LNCAP (cell line): ENCODE data around the gene CCDC192.

Experiments used
- CTCF ChIP-seq: fragments of 450-650 bp; IDR thresholded peaks from 2 replicates; pipeline ENCODE4 v1.5.1; 2017; ENCODE audit warnings: mild to moderate bottlenecking

The CCDC192 gene

GRCh38 chr5:127702926-127703561, at the start of gene CCDC192:
Gene CCDC192 (plus strand): TSS chr5:127703391. CDS start chr5:127703446, 55 bp downstream.
- TF ChIP-seq CTCF: no peak

GRCh38 chr5:127656825-127657224, 46.4 kb upstream of the CCDC192 start:
- no peak for TF ChIP-seq CTCF

GRCh38 chr5:127660047-127660733, 43.0 kb upstream of the CCDC192 start:
- TF ChIP-seq CTCF: no peak

- no peak for TF ChIP-seq CTCF
These were observed 39.1 kb upstream of the CCDC192 start for GRCh38 chr5:127664093-127664492.

GRCh38 chr5:127665641-127666040, 37.5 kb upstream of the CCDC192 start:
- no peak for TF ChIP-seq CTCF

GRCh38 chr5:127666043-127666716, 37.0 kb upstream of the CCDC192 start:
- TF ChIP-seq CTCF: no peak

GRCh38 chr5:127667926-127668325, 35.3 kb upstream of the CCDC192 start:
- no peak for TF ChIP-seq CTCF
